NAMALWA (cell line): ENCODE data around the gene CABCOCO1.
A peak's percentile ranks its signal among the peaks of the same experiment; 100 is the strongest.
"Not testable (repeated sequence)": the region's sequence is repeated elsewhere in the genome, so short reads cannot be mapped to it uniquely, and the experiment has no call there.

Source experiments
- DNase-seq: peaks from one replicate; pipeline ENCODE4 v3.0.0-alpha.2; 2015; ENCODE audit warnings: low spot score

CABCOCO1 gene

GRCh38 chr10:61643316-61643751, 19.4 kb upstream of the CABCOCO1 start:
- DNase-seq: peak; percentile 3

GRCh38 chr10:61653699-61654098, 9.0 kb upstream of the CABCOCO1 start:
- DNase-seq: no peak

- DNase-seq: no peak
Measured at GRCh38 chr10:61655335-61655851, 7.3 kb upstream of the CABCOCO1 start.

DNA sequence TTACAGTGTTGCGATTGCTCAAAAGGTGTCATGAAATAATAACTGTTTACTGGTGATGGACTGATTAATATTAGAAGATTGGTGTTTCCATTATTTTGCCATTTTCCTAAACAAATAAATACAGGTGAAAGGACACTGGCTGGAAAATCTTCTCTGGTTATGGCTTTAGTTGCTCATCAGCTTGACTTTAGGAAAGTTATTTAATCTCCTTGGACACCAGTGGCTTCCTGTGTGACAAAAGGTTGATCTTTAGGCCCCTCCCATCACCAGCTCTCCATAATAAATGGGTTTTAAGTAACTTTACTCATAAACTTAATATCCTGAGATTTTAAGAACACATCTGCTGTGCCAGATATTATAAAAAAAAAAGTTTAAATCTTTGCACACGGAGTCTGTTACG, 737 bp downstream of the CABCOCO1 start:
- DNase-seq: no peak

DNA sequence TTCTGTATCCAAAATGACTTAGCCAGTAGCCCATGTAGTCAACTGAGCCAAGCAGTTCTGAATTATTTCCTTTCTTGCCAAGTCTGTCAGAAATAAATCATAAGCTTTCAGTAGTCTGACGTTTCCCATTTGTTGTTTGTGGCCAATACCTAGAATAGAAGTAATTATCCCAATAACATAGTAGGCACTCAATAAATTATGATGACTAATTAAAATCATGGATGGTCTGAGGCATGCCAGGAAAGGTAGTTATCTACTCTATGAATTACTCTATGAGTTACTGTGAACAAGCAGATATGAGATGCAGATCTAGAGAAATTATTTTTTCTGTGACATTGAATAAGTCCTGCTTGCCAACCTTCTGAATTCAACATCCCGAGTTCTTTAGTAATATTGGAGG, 2.3 kb downstream of the CABCOCO1 start:
- DNase-seq: no peak

GRCh38 chr10:61669161-61669725, 6.5 kb downstream of the CABCOCO1 start:
- DNase-seq: no peak

DNA sequence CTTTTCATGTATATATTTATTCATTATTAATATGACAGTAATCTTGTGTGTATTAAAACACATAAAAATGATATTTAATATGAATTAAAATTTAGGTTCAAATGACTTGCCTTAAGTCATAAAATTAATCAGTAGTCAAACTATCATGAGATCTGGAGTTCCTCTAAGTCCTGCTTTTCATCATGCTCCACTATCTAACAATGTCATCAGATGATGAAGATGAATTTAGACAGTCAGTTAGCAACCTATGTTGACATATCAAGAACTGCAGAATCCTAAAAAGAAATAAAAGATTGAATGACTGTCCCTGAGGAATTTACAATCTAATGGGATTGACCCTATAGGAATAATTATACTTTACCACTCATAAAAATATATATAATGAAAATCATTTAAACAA, 7.1 kb downstream of the CABCOCO1 start:
- no peak for DNase-seq

GRCh38 chr10:61673360-61673759, 10.6 kb downstream of the CABCOCO1 start:
- DNase-seq: no peak

- DNase-seq: peak; percentile 17
Measured at GRCh38 chr10:61682323-61682722, 19.6 kb downstream of the CABCOCO1 start.

DNA sequence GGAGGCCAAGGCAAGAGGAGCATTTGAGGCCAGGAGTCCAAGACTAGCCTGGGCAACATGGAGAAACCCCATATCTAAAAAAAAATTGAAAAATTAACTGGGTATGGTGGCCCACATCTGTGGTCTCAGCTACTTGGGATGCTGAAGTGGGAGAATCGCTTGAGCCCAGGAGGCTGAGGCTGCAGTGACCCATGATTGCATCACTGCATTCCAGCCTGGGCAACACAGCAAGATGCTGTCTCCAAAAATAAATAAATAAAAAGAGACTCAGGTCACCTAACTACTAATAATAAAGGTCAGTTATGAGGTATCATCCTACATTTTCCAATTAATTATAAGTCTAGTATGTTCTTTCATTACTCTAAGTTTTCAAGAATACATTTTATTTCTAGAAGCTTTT, 20.6 kb downstream of the CABCOCO1 start:
- no peak for DNase-seq

GRCh38 chr10:61684894-61685507, 22.3 kb downstream of the CABCOCO1 start:
- no peak for DNase-seq

- no peak for DNase-seq
Measured at GRCh38 chr10:61688551-61689308, 26.0 kb downstream of the CABCOCO1 start.

GRCh38 chr10:61691667-61692066, 28.9 kb downstream of the CABCOCO1 start:
- not testable (repeated sequence) for DNase-seq

DNA sequence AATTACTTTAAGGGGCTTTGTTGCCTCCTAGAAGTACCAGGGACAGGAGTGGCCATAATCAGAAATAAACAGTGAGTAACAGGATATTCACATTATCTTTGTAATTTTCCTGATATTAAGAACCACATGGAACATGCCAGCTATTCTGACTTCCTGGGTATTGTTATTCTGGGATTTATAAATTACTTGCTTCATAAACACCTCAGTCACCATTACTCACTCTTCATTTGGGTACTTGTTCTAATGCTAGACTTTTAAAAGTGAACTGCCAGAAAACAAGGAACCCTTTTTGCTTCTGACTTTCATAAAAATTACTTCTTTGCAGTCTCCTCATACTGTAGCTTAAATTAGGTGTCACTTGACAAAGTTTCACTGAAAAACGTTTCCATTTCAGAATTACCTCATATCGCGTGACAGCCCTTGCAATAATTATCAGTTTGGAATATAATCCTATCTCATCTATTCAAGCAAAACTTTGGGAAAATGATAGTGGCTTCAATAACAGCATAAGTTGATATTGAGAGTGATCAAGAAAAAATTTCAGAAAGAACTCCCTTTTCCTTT, 29.8 kb downstream of the CABCOCO1 start:
- DNase-seq: no peak

DNA sequence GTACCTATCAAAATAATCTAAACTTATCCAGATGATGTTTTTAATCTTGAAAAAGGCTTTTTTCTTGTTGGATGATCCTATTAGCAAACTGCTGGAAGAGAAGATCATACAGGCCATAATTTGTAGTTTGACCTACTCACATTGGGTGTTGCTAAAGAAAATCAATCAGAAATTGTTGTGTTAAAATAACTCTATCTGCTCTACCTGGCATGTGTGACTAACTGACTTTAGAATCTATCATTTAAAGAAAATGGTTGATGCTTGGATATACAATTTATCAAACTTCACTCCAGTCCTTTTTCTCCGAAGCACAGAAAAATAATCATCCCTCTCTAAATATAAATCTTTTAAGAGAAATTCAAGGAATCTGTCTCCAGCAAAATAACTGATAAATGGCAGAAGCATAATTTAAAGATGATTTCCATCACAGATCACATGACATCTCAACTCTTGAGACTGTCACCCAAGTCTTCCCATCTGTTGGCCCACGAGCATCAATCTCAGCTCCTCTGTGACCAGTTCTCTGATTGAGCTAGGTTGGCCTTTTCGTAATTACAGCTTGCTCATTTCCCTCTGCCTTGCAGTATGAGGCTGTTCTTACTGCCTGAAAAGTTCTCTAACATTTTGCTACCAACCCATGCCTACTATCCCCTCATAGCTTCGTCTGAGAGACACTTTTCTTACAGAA, 36.4 kb downstream of the CABCOCO1 start:
- no peak for DNase-seq

GRCh38 chr10:61701055-61701705, 38.5 kb downstream of the CABCOCO1 start:
- no peak for DNase-seq

DNA sequence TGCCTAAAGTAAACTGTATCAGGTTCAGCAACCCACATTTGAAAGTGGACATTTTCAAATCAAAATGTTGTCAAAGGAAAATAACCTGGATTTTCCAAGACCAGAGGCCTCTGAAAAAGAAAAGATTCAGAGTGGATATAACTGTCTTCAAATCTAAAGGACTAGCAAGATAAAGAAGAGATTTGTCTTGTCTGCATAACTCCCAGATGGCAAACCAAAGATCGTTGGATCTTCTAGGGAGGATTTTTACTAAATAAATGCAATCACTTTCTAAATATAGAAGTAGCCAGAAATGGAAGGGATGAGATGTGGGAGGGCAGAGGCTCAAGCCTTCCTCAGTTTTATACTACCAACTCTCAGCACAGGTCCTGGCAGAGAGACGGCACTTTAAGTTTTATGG, 39.0 kb downstream of the CABCOCO1 start:
- no peak for DNase-seq

DNA sequence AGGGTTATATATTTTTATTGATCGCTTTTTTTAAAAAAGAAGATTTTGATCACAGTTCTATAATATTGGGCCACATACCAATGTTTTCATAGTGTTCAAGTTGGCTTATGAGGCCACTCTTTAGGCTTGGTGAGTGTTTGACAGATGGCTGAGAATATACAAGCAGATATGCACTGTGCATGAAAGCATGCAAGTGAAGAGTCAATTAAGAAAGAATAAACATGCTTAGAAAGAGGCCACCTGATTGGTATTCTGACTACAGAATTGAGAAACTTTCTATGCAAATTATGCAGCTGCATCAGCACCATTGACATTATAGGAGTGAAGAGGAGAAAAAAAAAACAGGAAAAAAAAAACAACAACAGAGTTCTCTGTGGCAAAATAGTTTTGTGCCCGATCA, 39.9 kb downstream of the CABCOCO1 start:
- DNase-seq: peak; percentile 38

DNA sequence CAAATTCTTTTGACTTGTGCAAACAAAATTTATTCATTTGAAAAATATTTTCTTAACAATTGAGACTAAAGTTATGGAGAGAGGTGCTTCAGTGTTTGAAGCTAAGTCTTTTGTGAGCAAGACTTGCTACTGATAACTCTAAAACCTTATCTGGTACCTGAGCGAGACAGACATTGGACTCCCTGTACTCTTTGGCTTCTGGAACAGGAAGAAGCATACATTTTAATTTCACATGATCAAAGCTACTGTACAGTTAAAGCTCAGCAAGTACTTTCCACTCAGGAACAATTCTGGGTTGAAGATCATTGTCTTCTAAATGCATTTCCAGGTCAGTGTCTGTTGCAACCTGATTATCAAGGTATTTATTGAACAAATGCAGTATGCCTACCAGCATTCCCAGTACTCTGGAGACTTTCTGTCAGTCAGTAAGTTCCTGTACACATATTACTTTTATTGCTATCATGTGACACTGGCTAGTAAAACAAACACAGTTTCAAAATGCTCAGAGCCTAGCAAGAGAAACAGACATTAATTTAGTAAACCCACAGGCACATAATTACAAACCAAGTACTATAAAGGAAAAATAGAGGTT, 42.4 kb downstream of the CABCOCO1 start:
- no peak for DNase-seq

- DNase-seq: no peak
Measured at GRCh38 chr10:61708846-61709245, 46.1 kb downstream of the CABCOCO1 start.

- not testable (repeated sequence) for DNase-seq
Measured at GRCh38 chr10:61712105-61712504, 49.4 kb downstream of the CABCOCO1 start.
